Spinal cord (tissue), 10 donors: ENCODE measurements around the gene PCDH9. TPM values are rescaled to one million over a fixed set of nuclear protein-coding genes. Genes with fewer than 3 reads are reported as not detected.

Source experiments
- DNase-seq, 6 donors: peaks; one replicate each; pipeline versions ENCODE4 v3.0.0 to v3.0.0-alpha.2; 2013 to 2015; ENCODE audit warnings: low spot score in 6 of 6, low read depth in 4 of 6
- H3K27ac ChIP-seq: one replicate; pipeline ENCODE4 v1.5.1; 2013; ENCODE audit warnings: low read depth, low read length, control low read depth
- H3K27me3 ChIP-seq: one replicate; pipeline ENCODE4 v1.6.1; 2013; ENCODE audit warnings: low read length; ENCODE audit not compliant: control insufficient read depth, insufficient read depth
- H3K36me3 ChIP-seq: one replicate; pipeline ENCODE4 v1.6.1; 2013; ENCODE audit warnings: low read length; ENCODE audit not compliant: control insufficient read depth, insufficient read depth
- H3K4me1 ChIP-seq: one replicate; pipeline ENCODE4 v1.6.1; 2013; ENCODE audit warnings: low read length; ENCODE audit not compliant: control insufficient read depth, insufficient read depth
- H3K4me3 ChIP-seq: one replicate; pipeline ENCODE4 v1.5.1; 2013; ENCODE audit warnings: low read depth, low read length, control low read depth
- H3K9me3 ChIP-seq: one replicate; pipeline ENCODE4 v1.6.1; 2013; ENCODE audit warnings: low read length; ENCODE audit not compliant: control insufficient read depth, insufficient read depth
- WGBS: methylation state at CpG from one replicate; pipeline ENCODE4 v1.1.5; 2013; ENCODE audit warnings: missing lambda C conversion rate; ENCODE audit not compliant: insufficient coverage; 5-methylcytosine and 5-hydroxymethylcytosine counted together
- polyA plus RNA-seq, 2 donors: library from polyadenylated mRNA; unstranded; fragments of 120-200 nt; gene quantifications; one replicate each; pipeline ENCODE4 v1.2.1, GENCODE V29; 2013; ENCODE audit not compliant: insufficient read length in 2 of 2
- total RNA-seq, 2 donors: library from RNA; depleted of rRNA in 1 of 2; stranded (reverse); fragments of 120-200 nt in 1 of 2; fragments of >200 nt in 1 of 2; gene quantifications; one replicate each; pipeline versions ENCODE4 v1.2.3 to v1.2.4, GENCODE V29; 2013 to 2014
- donor health status: healthy.

The PCDH9 gene
- total and polyA plus RNA-seq, 4 donors = 37.6 to 180 (median 60.7) TPM

- no peak overlapping the region for H3K4me3 ChIP-seq
- H3K27ac ChIP-seq = no peak overlapping the region
- no peaks in the 10 kb centered on the region for H3K4me1 ChIP-seq
- H3K36me3 ChIP-seq = no peaks in the 10 kb centered on the region
- H3K9me3 ChIP-seq = peaks cover 8% of the 10 kb centered on the region
- peak in 2 of 6 donors; percentile 24 to 41 for DNase-seq
- H3K27me3 ChIP-seq = no peaks in the 10 kb centered on the region
- 42% methylated on average over 1 of the region's 1 CpG for WGBS
These were observed 548.7 kb downstream of the PCDH9 start for GRCh38 chr13:66681403-66681802.

- WGBS = no CpG with 5 or more reads among the region's 1 CpG
- H3K4me3 ChIP-seq = no peak overlapping the region
- H3K27ac ChIP-seq = no peak overlapping the region
- no peaks in the 10 kb centered on the region for H3K36me3 ChIP-seq
- DNase-seq = no peak
- H3K4me1 ChIP-seq = no peaks in the 10 kb centered on the region
- H3K9me3 ChIP-seq = peaks cover 2% of the 10 kb centered on the region
- H3K27me3 ChIP-seq = no peaks in the 10 kb centered on the region
These were observed 550.1 kb downstream of the PCDH9 start for GRCh38 chr13:66680031-66680430.

- no CpG with 5 or more reads among the region's 4 CpGs for WGBS
- Histone ChIP-seq H3K27ac (no peak overlapping the region), H3K4me3 (no peak overlapping the region), H3K9me3 (no peaks in the 10 kb centered on the region), H3K27me3 (no peaks in the 10 kb centered on the region), H3K4me1 (no peaks in the 10 kb centered on the region), H3K36me3 (no peaks in the 10 kb centered on the region)
- DNase-seq = no peak
These were observed 554.5 kb downstream of the PCDH9 start for GRCh38 chr13:66675620-66676019.

- no peak for DNase-seq
- Histone ChIP-seq H3K36me3 (no peaks in the 10 kb centered on the region), H3K4me1 (no peaks in the 10 kb centered on the region), H3K27ac (no peak overlapping the region), H3K4me3 (no peak overlapping the region), H3K9me3 (no peaks in the 10 kb centered on the region), H3K27me3 (no peaks in the 10 kb centered on the region)
- WGBS = no CpG with 5 or more reads among the region's 1 CpG
These were observed 556.7 kb downstream of the PCDH9 start for GRCh38 chr13:66673401-66673800.

DNA sequence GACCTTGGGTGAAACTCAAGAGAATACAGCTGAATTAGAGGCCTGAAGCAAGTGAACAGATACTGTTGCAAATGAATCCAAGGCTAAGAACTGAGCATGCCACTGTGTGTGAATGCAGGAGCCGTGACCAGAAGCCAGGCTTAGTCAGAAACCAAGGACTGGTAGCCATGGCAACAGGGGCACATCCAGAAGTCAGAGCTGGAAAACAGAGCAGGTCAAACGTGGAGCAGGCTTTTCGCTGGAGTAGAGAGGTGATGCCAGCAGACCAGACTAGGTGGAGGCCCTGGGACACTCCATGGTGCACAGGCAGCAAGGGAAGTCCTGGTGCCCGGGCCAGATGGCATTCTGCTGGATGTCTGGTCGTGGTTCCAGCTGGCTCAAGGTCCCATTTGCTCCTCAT is 564.1 kb downstream of the PCDH9 start:
- H3K4me1 ChIP-seq = peaks cover 5% of the 10 kb centered on the region
- no peaks in the 10 kb centered on the region for H3K27me3 ChIP-seq
- H3K9me3 ChIP-seq = no peaks in the 10 kb centered on the region
- no peaks in the 10 kb centered on the region for H3K36me3 ChIP-seq
- WGBS = 32% methylated on average over 4 of the region's 5 CpGs
- H3K4me3 ChIP-seq = no peak overlapping the region
- DNase-seq = peak in 5 of 6 donors; percentile 40 to 86 (median 48)
- H3K27ac ChIP-seq = no peak overlapping the region

- Histone ChIP-seq H3K27ac (no peak overlapping the region), H3K4me3 (no peak overlapping the region), H3K4me1 (peaks cover 5% of the 10 kb centered on the region), H3K27me3 (no peaks in the 10 kb centered on the region), H3K36me3 (no peaks in the 10 kb centered on the region), H3K9me3 (no peaks in the 10 kb centered on the region)
- DNase-seq = peak in 2 of 6 donors; percentile 17 to 21
These were observed 566.4 kb downstream of the PCDH9 start for GRCh38 chr13:66663711-66664110.

- no peak for DNase-seq
- H3K27ac ChIP-seq = no peak overlapping the region
- H3K36me3 ChIP-seq = no peaks in the 10 kb centered on the region
- H3K4me3 ChIP-seq = no peak overlapping the region
- no peaks in the 10 kb centered on the region for H3K9me3 ChIP-seq
- WGBS = no CpG with 5 or more reads among the region's 2 CpGs
- H3K4me1 ChIP-seq = peaks cover 5% of the 10 kb centered on the region
- no peaks in the 10 kb centered on the region for H3K27me3 ChIP-seq
These were observed 566.9 kb downstream of the PCDH9 start for GRCh38 chr13:66663206-66663605.

DNA sequence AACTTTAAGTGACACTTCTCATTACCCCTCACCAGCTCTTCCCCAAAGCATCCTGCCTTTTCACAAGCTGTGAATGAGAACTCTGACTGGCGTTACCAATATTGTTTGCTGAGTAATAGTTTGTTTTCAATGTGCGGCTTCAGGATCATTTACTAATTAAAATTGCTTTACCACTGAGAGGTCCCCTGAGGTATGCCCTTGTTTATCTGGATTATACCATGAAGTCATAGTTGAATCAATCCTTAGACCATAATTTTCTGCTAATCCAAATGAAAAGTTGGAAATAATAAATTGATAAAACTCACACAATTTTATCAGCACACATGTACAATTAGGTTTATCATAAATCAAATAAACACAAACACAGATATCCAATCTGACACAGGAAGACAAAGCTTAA is 568.8 kb downstream of the PCDH9 start:
- H3K9me3 ChIP-seq = no peaks in the 10 kb centered on the region
- WGBS = no CpG with 5 or more reads among the region's 2 CpGs
- DNase-seq = no peak
- no peak overlapping the region for H3K27ac ChIP-seq
- H3K4me3 ChIP-seq = no peak overlapping the region
- peaks cover 5% of the 10 kb centered on the region for H3K4me1 ChIP-seq
- no peaks in the 10 kb centered on the region for H3K27me3 ChIP-seq
- no peaks in the 10 kb centered on the region for H3K36me3 ChIP-seq

GRCh38 chr13:66660468-66660813 is 569.7 kb downstream of the PCDH9 start:
- H3K36me3 ChIP-seq = no peaks in the 10 kb centered on the region
- H3K27me3 ChIP-seq = no peaks in the 10 kb centered on the region
- no peaks in the 10 kb centered on the region for H3K4me1 ChIP-seq
- no peak for DNase-seq
- no peak overlapping the region for H3K27ac ChIP-seq
- H3K4me3 ChIP-seq = no peak overlapping the region
- no peaks in the 10 kb centered on the region for H3K9me3 ChIP-seq

GRCh38 chr13:66659701-66660467 is 570.3 kb downstream of the PCDH9 start:
- H3K4me1 ChIP-seq = no peaks in the 10 kb centered on the region
- WGBS = no CpG with 5 or more reads among the region's 7 CpGs
- no peaks in the 10 kb centered on the region for H3K36me3 ChIP-seq
- no peak overlapping the region for H3K27ac ChIP-seq
- no peak overlapping the region for H3K4me3 ChIP-seq
- no peaks in the 10 kb centered on the region for H3K9me3 ChIP-seq
- H3K27me3 ChIP-seq = no peaks in the 10 kb centered on the region
- peak in 1 of 6 donors; percentile 23 for DNase-seq
